Neural cell (in vitro differentiated cells): ENCODE data around the gene RNF212. TPM values are rescaled to one million over a fixed set of nuclear protein-coding genes. Genes with fewer than 3 reads are reported as not detected.

ENCODE experiments used
- H2AFZ ChIP-seq: fragments of 200-600, 300-800 bp; sonication (generic), shearing (Covaris generic); 2 replicates; pipeline ENCODE4 v1.6.0; 2014; ENCODE audit warnings: low read depth, mild to moderate bottlenecking, antibody characterized with exemption, low read length, moderate library complexity
- H3F3A ChIP-seq: fragments of 200-600 bp; shearing (Covaris generic); 2 replicates; pipeline ENCODE4 v1.6.1; 2016; ENCODE audit warnings: mild to moderate bottlenecking, moderate library complexity, mixed read lengths, antibody characterized with exemption, low read length; ENCODE audit not compliant: insufficient read depth, poor library complexity, severe bottlenecking
- H3K27ac ChIP-seq: fragments of 200-600, 300-800 bp; sonication (generic), shearing (Covaris generic); 2 replicates; pipeline ENCODE4 v1.5.1; 2014; ENCODE audit warnings: mild to moderate bottlenecking, low read length, moderate library complexity
- H3K27me3 ChIP-seq: fragments of 300-800, 200-600 bp; sonication (generic), shearing (Covaris generic); 2 replicates; pipeline ENCODE4 v1.6.0; 2014; ENCODE audit warnings: mild to moderate bottlenecking, low read depth, low read length, moderate library complexity; ENCODE audit not compliant: insufficient read depth
- H3K36me3 ChIP-seq: fragments of 300-800, 200-600 bp; sonication (generic), shearing (Covaris generic); 2 replicates; pipeline ENCODE4 v1.5.1; 2014; ENCODE audit warnings: mild to moderate bottlenecking, antibody characterized with exemption, low read length, moderate library complexity; ENCODE audit not compliant: insufficient read depth
- H3K4me2 ChIP-seq: fragments of 300-800, 200-600 bp; sonication (generic), shearing (Covaris generic); 2 replicates; pipeline ENCODE4 v1.6.0; 2014; ENCODE audit warnings: mild to moderate bottlenecking, low read length
- H3K4me3 ChIP-seq: fragments of 300-800, 200-600 bp; sonication (generic), shearing (Covaris generic); 2 replicates; pipeline ENCODE4 v1.5.1; 2014; ENCODE audit warnings: mild to moderate bottlenecking, low read length, moderate library complexity
- H3K79me2 ChIP-seq: fragments of 200-600 bp; shearing (Covaris generic); replicated peaks from 2 replicates; pipeline ENCODE4 v1.6.0; 2014; ENCODE audit warnings: mild to moderate bottlenecking, low read length, moderate library complexity; ENCODE audit not compliant: insufficient read depth
- H3K9ac ChIP-seq: fragments of 300-800, 200-600 bp; sonication (generic), shearing (Covaris generic); 2 replicates; pipeline ENCODE4 v1.6.1; 2016; ENCODE audit warnings: mild to moderate bottlenecking, low read length, mixed read lengths
- H3K9me2 ChIP-seq: fragments of 200-600 bp; shearing (Covaris generic); 2 replicates; pipeline ENCODE4 v1.6.1; 2016; ENCODE audit warnings: mild to moderate bottlenecking, low read length, mixed read lengths; ENCODE audit not compliant: insufficient read depth
- H3K9me3 ChIP-seq: fragments of 200-600, 300-800 bp; sonication (generic), shearing (Covaris generic); 2 replicates; pipeline ENCODE4 v1.6.1; 2016; ENCODE audit warnings: mild to moderate bottlenecking, mixed run types, low read length, moderate library complexity, mixed read lengths
- H4K20me1 ChIP-seq: fragments of 200-600 bp; shearing (Covaris generic); 2 replicates; pipeline ENCODE4 v1.6.1; 2016; ENCODE audit warnings: mild to moderate bottlenecking, mixed run types; ENCODE audit not compliant: insufficient read depth
- EP300 ChIP-seq: fragments of 450-650 bp; conservative IDR thresholded peaks from 2 replicates; pipeline ENCODE4 v1.6.1; 2014; ENCODE audit warnings: antibody characterized with exemption, mild to moderate bottlenecking, moderate library complexity; ENCODE audit not compliant: poor library complexity, severe bottlenecking
- EZH2 ChIP-seq: fragments of 200-600, 300-800 bp; shearing (Covaris generic), sonication (generic); IDR thresholded peaks from 2 replicates; pipeline ENCODE4 v1.6.1; 2014; ENCODE audit warnings: antibody characterized with exemption, low read length, borderline replicate concordance, mild to moderate bottlenecking; ENCODE audit not compliant: insufficient read depth, poor library complexity, severe bottlenecking
- POLR2AphosphoS5 ChIP-seq: IDR thresholded peaks from 2 replicates; pipeline ENCODE4 v1.6.1; 2012
- RAD21 ChIP-seq: fragments of 450-650 bp; conservative IDR thresholded peaks from 2 replicates; pipeline ENCODE4 v1.6.1; 2014; ENCODE audit warnings: antibody characterized with exemption, mild to moderate bottlenecking, moderate library complexity
- SMC3 ChIP-seq: fragments of 450-650 bp; conservative IDR thresholded peaks from 2 replicates; pipeline ENCODE4 v1.6.1; 2014; ENCODE audit warnings: antibody characterized with exemption, mild to moderate bottlenecking, moderate library complexity; ENCODE audit not compliant: poor library complexity
- TAF1 ChIP-seq: IDR thresholded peaks from 2 replicates; pipeline ENCODE4 v1.6.1; 2012; ENCODE audit warnings: low read depth
- polyA plus RNA-seq: library from polyadenylated mRNA; depleted of rRNA; stranded (reverse); fragments of >200 nt; gene quantifications from 2 replicates; pipeline ENCODE4 v1.2.3, GENCODE V29; 2014
- TF ChIP-seq, protein P1 (sequence below): fragments of 450-650 bp; IDR thresholded peaks from 2 replicates; pipeline ENCODE4 v1.5.1; 2014; ENCODE audit warnings: antibody characterized with exemption, mild to moderate bottlenecking, moderate library complexity; ENCODE audit not compliant: poor library complexity, severe bottlenecking
- TF ChIP-seq, protein P2 (sequence below): IDR thresholded peaks from 2 replicates; pipeline ENCODE4 v1.6.1; 2012; ENCODE audit warnings: borderline replicate concordance

RNF212 gene
- polyA plus RNA-seq, 1 donor from 2014 or later: 1.5 TPM

DNA sequence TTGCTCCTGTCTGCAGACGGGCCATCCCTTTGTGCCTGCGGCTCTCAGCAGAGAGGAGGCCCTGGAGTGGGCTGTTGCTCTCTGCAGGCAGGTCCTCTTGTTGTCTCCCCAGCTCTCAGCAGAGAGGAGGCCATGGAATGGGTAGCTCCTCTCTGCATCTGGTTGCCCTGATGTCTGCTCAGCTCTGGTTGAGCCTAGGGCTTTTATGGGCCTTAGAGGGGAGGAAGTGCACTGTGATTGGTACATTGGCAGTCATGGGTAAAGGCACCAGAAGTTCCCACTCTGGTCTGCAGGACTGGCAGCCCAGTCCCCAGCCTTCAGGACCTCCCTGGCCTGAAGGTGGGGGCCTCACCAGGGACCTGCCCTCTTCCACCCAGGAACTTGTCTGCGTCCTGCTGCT lies 37.5 kb upstream of the RNF212 start:
- Histone ChIP-seq H4K20me1 (no peaks in the 10 kb centered on the region), H3K36me3 (no peaks in the 10 kb centered on the region), H3K4me2 (no peak overlapping the region), H3K9me2 (no peaks in the 10 kb centered on the region), H3K79me2 (no peaks in the 10 kb centered on the region), H2AFZ (no peak overlapping the region), H3K4me3 (no peak overlapping the region), H3F3A (no peaks in the 10 kb centered on the region), H3K27me3 (no peaks in the 10 kb centered on the region), H3K9ac (no peak overlapping the region), H3K27ac (no peak overlapping the region), H3K9me3 (no peaks in the 10 kb centered on the region)
- TF ChIP-seq RAD21 (no peak), POLR2AphosphoS5 (no peak), SMC3 (no peak), EP300 (no peak)

DNA sequence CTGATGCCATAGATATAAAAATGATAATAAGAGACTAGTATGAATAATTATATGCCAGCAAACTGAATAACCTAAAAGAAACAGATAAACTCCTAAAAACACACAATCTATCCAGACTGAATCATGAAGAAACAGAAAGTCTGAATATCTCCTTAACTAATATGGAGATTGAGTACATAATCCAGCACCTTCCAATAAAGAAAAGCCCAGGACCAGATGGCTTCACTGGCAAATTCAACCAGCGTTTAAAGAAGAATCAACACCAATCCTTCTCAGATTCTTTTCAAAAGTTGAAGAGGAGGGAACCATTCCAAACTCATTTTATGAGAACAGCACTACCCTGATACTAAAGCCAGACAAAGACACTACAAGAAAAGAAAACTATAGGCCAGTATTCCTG lies 26.5 kb upstream of the RNF212 start:
- Histone ChIP-seq H3K27me3 (no peaks in the 10 kb centered on the region), H3F3A (no peaks in the 10 kb centered on the region), H3K79me2 (no peaks in the 10 kb centered on the region), H3K9me2 (no peaks in the 10 kb centered on the region), H2AFZ (no peak overlapping the region), H4K20me1 (no peaks in the 10 kb centered on the region), H3K27ac (no peak overlapping the region), H3K9ac (no peak overlapping the region), H3K9me3 (no peaks in the 10 kb centered on the region), H3K4me2 (no peak overlapping the region), H3K36me3 (no peaks in the 10 kb centered on the region), H3K4me3 (no peak overlapping the region)
- TF ChIP-seq TAF1: no peak

DNA sequence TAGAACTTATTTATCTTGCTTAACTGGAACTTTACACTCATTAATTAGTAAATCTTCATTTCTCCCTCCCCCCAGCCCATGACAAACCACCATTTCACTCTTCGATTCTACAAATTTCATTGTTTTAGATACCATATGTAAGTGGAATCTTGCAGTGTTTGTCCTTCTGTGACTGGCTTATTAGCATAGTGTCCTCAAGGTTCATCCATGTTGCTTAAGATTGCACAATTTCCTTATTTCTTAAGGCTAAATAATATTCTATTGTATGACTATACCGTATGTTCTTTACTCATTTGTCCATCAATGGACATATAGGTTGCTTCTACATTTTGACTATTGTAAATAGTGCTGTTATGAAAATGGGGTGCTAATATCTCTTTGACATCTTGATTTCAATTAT lies 24.5 kb upstream of the RNF212 start:
- H3K9me3 ChIP-seq: no peaks in the 10 kb centered on the region
- H3K4me3 ChIP-seq: no peak overlapping the region
- H3K27me3 ChIP-seq: no peaks in the 10 kb centered on the region
- no peaks in the 10 kb centered on the region for H3K79me2 ChIP-seq
- no peaks in the 10 kb centered on the region for H4K20me1 ChIP-seq
- no peak overlapping the region for H2AFZ ChIP-seq
- no peak overlapping the region for H3K27ac ChIP-seq
- H3K9me2 ChIP-seq: no peaks in the 10 kb centered on the region
- H3K9ac ChIP-seq: no peak overlapping the region
- no peaks in the 10 kb centered on the region for H3F3A ChIP-seq
- H3K4me2 ChIP-seq: no peak overlapping the region
- no peaks in the 10 kb centered on the region for H3K36me3 ChIP-seq
- TF ChIP-seq EZH2: no peak
- no peak for TF ChIP-seq TAF1
- TF ChIP-seq SMC3: no peak
- TF ChIP-seq, protein P1, sequence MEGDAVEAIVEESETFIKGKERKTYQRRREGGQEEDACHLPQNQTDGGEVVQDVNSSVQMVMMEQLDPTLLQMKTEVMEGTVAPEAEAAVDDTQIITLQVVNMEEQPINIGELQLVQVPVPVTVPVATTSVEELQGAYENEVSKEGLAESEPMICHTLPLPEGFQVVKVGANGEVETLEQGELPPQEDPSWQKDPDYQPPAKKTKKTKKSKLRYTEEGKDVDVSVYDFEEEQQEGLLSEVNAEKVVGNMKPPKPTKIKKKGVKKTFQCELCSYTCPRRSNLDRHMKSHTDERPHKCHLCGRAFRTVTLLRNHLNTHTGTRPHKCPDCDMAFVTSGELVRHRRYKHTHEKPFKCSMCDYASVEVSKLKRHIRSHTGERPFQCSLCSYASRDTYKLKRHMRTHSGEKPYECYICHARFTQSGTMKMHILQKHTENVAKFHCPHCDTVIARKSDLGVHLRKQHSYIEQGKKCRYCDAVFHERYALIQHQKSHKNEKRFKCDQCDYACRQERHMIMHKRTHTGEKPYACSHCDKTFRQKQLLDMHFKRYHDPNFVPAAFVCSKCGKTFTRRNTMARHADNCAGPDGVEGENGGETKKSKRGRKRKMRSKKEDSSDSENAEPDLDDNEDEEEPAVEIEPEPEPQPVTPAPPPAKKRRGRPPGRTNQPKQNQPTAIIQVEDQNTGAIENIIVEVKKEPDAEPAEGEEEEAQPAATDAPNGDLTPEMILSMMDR: no peak
- TF ChIP-seq RAD21: no peak
- TF ChIP-seq, protein P2, sequence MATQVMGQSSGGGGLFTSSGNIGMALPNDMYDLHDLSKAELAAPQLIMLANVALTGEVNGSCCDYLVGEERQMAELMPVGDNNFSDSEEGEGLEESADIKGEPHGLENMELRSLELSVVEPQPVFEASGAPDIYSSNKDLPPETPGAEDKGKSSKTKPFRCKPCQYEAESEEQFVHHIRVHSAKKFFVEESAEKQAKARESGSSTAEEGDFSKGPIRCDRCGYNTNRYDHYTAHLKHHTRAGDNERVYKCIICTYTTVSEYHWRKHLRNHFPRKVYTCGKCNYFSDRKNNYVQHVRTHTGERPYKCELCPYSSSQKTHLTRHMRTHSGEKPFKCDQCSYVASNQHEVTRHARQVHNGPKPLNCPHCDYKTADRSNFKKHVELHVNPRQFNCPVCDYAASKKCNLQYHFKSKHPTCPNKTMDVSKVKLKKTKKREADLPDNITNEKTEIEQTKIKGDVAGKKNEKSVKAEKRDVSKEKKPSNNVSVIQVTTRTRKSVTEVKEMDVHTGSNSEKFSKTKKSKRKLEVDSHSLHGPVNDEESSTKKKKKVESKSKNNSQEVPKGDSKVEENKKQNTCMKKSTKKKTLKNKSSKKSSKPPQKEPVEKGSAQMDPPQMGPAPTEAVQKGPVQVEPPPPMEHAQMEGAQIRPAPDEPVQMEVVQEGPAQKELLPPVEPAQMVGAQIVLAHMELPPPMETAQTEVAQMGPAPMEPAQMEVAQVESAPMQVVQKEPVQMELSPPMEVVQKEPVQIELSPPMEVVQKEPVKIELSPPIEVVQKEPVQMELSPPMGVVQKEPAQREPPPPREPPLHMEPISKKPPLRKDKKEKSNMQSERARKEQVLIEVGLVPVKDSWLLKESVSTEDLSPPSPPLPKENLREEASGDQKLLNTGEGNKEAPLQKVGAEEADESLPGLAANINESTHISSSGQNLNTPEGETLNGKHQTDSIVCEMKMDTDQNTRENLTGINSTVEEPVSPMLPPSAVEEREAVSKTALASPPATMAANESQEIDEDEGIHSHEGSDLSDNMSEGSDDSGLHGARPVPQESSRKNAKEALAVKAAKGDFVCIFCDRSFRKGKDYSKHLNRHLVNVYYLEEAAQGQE: no peak
- no peak for TF ChIP-seq POLR2AphosphoS5
